GM18873 (cell line): ENCODE measurements around the gene OR8J1.
"Not testable (repeated sequence)": the region's sequence is repeated elsewhere in the genome, so short reads cannot be mapped to it uniquely, and the experiment has no call there.

Experiments used
- ATAC-seq: cut with Tn5 transposase; IDR thresholded peaks from one replicate; pipeline ENCODE4 v1.9.1; 2021; ENCODE audit warnings: mild to moderate bottlenecking, moderate library complexity, moderate number of reproducible peaks; ENCODE audit not compliant: unreplicated experiment, low FRiP score

The OR8J1 gene

GRCh38 chr11:56353991-56354390 is at the start of gene OR8J1:
OR8J1 (plus strand) TSS chr11:56354291; CDS start chr11:56360247, 5,956 bp downstream.
- no peak for ATAC-seq

- no peak for ATAC-seq
These were observed 46.3 kb upstream of the OR8J1 start for GRCh38 chr11:56307836-56308235.

- ATAC-seq, result no peak
These were observed 39.2 kb upstream of the OR8J1 start, which contains the start of gene OR8K3 for GRCh38 chr11:56314844-56315243. OR8K3 (plus strand) TSS chr11:56315144; CDS start chr11:56318307, 3,163 bp downstream.

GRCh38 chr11:56331861-56332491 is 22.1 kb upstream of the OR8J1 start:
- ATAC-seq, result no peak

- no peak for ATAC-seq
These were observed 20.9 kb upstream of the OR8J1 start for GRCh38 chr11:56333156-56333555.

- no peak for ATAC-seq
These were observed 13.8 kb upstream of the OR8J1 start for GRCh38 chr11:56340289-56340688.

- ATAC-seq, result no peak
These were observed 8.4 kb upstream of the OR8J1 start, which contains the start of gene OR8K1 for GRCh38 chr11:56345739-56346138. OR8K1 (plus strand) TSS chr11:56346039; CDS start chr11:56346039, 0 bp downstream.

- ATAC-seq, result no peak
These were observed 21.2 kb downstream of the OR8J1 start, which contains the start of gene OR8U1 for GRCh38 chr11:56375324-56375723. OR8U1 (plus strand) TSS chr11:56375624; CDS start chr11:56375624, 0 bp downstream.

GRCh38 chr11:56380120-56380519 is 26.0 kb downstream of the OR8J1 start:
- ATAC-seq, result no peak

- ATAC-seq, result no peak
These were observed 40.3 kb downstream of the OR8J1 start for GRCh38 chr11:56394381-56394780.

GRCh38 chr11:56396047-56396446 is 42.0 kb downstream of the OR8J1 start:
- ATAC-seq, result no peak

GRCh38 chr11:56401858-56402461 is 47.9 kb downstream of the OR8J1 start:
- not testable (repeated sequence) for ATAC-seq

GRCh38 chr11:56404393-56404792 is 50.3 kb downstream of the OR8J1 start:
- ATAC-seq, result no peak

GRCh38 chr11:56410801-56411200 is 56.7 kb downstream of the OR8J1 start:
- no peak for ATAC-seq
